Measurements from ENCODE around the gene ACCS. TPM values are rescaled to one million over a fixed set of nuclear protein-coding genes. Genes with fewer than 3 reads are reported as not detected.

The ACCS gene
- total and polyA plus RNA-seq, 8 donors, result 29.3 to 88.1 (median 52.1) TPM

- H3K9me3 ChIP-seq, result no peaks in the 10 kb centered on the region
- ATAC-seq, result no peak
- H3K27me3 ChIP-seq, result no peaks in the 10 kb centered on the region
- H3K36me3 ChIP-seq, result peaks cover 0 to 64% of the 10 kb centered on the region in 2 donors
- no peak overlapping the region for H3K4me3 ChIP-seq
- TF ChIP-seq CTCF (IDR thresholded peaks at IDR 0.05), result no peak
- H3K4me1 ChIP-seq, result no peaks in the 10 kb centered on the region
- H3K27ac ChIP-seq, result no peak overlapping the region
- intact Hi-C loops (cut with DNase I), result no loop called here
- DNase-seq, result no peak
These were observed 59.5 kb downstream of the ACCS start for GRCh38 chr11:44125598-44125997.

- Histone ChIP-seq H3K9me3 (no peaks in the 10 kb centered on the region), H3K4me3 (no peak overlapping the region), H3K4me1 (no peaks in the 10 kb centered on the region), H3K36me3 (peaks cover 0 to 71% of the 10 kb centered on the region in 2 donors), H3K27ac (no peak overlapping the region), H3K27me3 (no peaks in the 10 kb centered on the region)
- intact Hi-C loops (cut with DNase I), result no loop called here
- no peak for DNase-seq
- no peak for ATAC-seq
- TF ChIP-seq CTCF (IDR thresholded peaks at IDR 0.05), result no peak
These were observed 60.2 kb downstream of the ACCS start for GRCh38 chr11:44126304-44126703.

- no peak for TF ChIP-seq CTCF (IDR thresholded peaks at IDR 0.05)
- H3K36me3 ChIP-seq, result peaks cover 0 to 78% of the 10 kb centered on the region in 2 donors
- no peak for DNase-seq
- no peaks in the 10 kb centered on the region for H3K27me3 ChIP-seq
- no peaks in the 10 kb centered on the region for H3K4me1 ChIP-seq
- intact Hi-C loops (cut with DNase I), result no loop called here
- no peak for ATAC-seq
- H3K27ac ChIP-seq, result no peak overlapping the region
- no peaks in the 10 kb centered on the region for H3K9me3 ChIP-seq
- H3K4me3 ChIP-seq, result no peak overlapping the region
These were observed 61.1 kb downstream of the ACCS start for GRCh38 chr11:44127130-44127529.

GRCh38 chr11:44128729-44129128, 62.7 kb downstream of the ACCS start:
- Histone ChIP-seq H3K27me3 (no peaks in the 10 kb centered on the region), H3K27ac (no peak overlapping the region), H3K4me1 (no peaks in the 10 kb centered on the region), H3K9me3 (no peaks in the 10 kb centered on the region), H3K36me3 (peaks cover 0 to 82% of the 10 kb centered on the region in 2 donors), H3K4me3 (no peak overlapping the region)
- no peak for DNase-seq
- intact Hi-C loops (cut with DNase I), result no loop called here
- no peak for TF ChIP-seq CTCF (IDR thresholded peaks at IDR 0.05)
- no peak for ATAC-seq

GRCh38 chr11:44130751-44131150, 64.7 kb downstream of the ACCS start:
- Histone ChIP-seq H3K4me1 (no peaks in the 10 kb centered on the region), H3K9me3 (no peaks in the 10 kb centered on the region), H3K27ac (no peak overlapping the region), H3K4me3 (no peak overlapping the region), H3K27me3 (no peaks in the 10 kb centered on the region), H3K36me3 (peaks cover 0 to 74% of the 10 kb centered on the region in 2 donors)
- no peak for DNase-seq
- no peak for ATAC-seq
- no peak for TF ChIP-seq CTCF (IDR thresholded peaks at IDR 0.05)
- intact Hi-C loops (cut with DNase I), result loop anchor here in 1 of 2 donors (10.0 kb wide), 1 partner anchor 404 kb away; no protein-coding TSS in a partner anchor

All from left lung (tissue), 10 donors.